Measurements from ENCODE around the gene ZEB2.

The ZEB2 gene

DNA sequence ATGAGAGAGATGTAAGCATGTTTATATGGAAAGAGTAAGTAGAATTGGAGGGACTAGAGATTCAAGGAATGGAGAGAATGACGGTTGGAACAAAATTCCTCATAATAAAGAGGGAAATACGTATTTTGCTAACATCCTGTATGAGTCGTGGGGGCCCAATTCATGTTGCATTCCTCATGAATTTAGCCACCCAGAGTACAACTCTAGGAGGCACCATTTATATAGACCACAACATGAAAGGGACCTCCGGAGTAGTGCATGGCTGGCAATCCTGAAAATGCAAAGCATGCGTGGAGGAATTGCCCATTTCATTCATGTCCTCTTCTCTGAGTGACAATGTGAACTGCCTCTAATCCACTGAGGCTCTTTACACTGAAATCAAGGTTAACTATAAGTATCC is 168.2 kb downstream of the ZEB2 start:
- DNase-seq (ENCODE audit: low spot score): no peak

DNA sequence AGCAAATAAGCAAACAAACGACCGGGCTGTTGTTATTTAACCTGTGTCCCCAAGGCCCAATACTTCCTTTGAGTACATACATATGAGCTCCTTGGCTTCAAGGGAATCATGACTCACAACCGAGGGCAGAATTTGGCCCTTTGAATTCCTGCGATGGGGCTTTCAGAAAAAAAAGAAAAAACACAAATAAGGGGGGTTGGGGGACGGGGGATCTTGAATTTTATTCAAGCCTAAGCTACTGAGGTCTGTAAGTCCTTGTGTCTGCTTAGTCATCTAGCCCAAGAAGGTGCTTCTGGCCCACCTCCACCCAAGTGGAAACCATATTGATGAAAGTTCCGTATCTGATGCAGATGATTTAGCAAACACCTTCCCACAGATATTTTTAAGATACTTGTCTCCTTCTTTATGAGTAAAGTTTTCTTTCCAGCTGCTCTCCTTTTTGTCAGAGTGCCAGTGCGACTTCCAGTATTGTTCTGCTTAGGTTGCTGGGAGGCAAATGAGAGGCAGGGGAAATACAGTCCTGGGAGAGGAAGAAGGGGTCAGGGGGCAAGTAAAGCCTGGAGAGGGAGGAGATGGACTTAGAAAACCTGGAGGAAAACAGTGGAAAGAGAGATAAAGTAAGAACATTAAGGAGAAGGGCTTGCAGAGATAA is 169.6 kb downstream of the ZEB2 start:
- DNase-seq (ENCODE audit: low spot score): no peak

DNA sequence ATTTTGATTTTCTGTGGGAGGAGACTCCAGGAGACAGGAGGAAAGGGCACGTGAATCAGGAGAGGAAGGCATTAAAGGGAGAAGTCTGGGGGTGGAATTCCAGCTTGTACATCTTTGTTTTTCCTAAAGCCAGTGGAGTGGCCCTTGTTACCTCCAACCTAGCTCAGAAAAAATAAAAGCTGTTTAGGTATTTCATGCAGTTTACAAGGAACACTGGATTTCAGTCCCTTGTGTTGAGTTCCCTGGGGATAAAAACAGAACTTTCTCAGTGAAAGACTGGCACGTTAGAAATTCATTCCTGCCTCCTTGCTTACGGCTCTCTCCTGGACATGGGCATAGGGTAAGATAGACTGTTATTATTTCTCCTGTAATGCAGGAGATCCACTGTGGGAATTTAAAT is 170.2 kb downstream of the ZEB2 start:
- DNase-seq (ENCODE audit: low spot score): no peak

DNA sequence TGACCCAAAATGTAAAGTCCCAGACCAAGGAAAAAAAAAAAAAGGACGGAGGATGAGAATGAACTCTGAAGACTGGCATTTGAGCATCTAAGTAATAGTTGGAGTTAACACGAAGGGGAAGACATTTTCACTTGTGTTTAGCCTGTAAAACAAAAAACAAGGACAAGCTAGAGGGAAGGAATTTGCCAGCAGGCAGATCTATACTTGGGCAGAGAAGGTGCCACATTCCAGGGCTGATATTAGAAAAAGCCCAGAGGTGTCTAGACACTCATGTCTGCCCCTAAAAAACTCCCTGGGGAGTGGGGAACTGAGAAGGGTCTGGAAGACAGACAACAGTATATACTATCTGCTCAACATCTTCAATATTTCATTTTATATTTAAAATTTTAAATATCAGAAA is 171.1 kb downstream of the ZEB2 start:
- no peak for DNase-seq (ENCODE audit: low spot score)

- no peak for DNase-seq (ENCODE audit: low spot score)
These were observed 173.7 kb downstream of the ZEB2 start for GRCh38 chr2:144346229-144346628.

DNA sequence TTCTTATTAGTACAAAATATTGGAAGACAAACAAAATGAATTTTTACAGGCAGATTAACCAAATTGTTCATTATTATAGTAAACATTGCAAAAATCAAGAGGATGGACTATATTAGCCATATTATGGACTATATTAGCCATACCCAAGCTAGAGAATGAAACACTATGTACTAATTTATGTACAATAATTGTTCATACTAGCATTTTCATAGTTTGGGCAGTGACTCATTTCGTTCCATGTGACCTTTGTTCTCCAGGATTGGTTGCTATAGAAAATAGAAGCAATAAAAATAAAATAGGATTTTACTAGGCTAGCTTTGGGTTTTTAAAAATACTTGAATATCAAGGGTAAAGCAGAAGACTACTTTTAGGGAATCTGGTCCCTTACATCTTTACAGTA is 176.8 kb downstream of the ZEB2 start:
- DNase-seq (ENCODE audit: low spot score): no peak

DNA sequence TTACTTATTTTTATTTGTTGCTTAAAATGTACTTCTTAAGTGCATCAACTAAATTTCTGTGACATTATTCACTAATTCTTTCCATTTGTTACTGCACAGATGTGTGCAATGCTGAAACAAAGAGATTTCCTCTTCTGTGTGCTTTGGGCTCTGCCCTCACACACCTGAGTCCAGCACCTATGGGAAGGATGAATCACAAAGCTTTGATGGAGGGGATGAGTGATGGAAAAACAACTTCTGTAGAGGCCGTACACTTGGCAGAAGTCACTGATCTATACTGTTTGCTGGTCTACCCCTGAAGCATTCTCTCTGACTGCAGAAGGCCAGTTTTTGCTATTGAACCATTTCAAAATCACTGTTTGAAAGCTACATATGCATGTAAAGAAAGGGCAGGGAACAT is 178.4 kb downstream of the ZEB2 start:
- DNase-seq (ENCODE audit: low spot score): no peak

DNA sequence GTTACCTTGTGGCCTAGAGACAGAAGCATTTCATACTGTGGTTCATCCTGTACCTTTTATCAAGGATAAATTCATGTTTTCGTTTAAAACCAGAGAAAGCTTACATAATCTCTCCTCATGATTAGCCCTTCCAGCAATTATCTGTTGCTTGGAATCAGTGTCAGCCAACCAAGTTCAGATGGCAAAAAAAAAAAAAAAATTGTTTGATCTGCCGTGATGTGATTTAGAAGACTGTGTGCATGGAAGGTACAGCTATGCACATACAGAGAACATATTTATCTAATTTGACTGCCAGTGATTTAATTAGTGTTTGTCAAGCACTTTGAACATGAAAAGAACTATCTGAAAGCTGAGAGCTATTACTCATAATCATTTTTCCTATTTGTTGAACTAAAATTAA is 180.9 kb downstream of the ZEB2 start:
- no peak for DNase-seq (ENCODE audit: low spot score)

GRCh38 chr2:144334551-144334950 is 185.4 kb downstream of the ZEB2 start:
- DNase-seq (ENCODE audit: low spot score): no peak
